GM10248 (cell line): Measurements from ENCODE around the gene TMEM11.
"Not testable (repeated sequence)": the region's sequence is repeated elsewhere in the genome, so short reads cannot be mapped to it uniquely, and the experiment has no call there.

ENCODE experiments used
- CTCF ChIA-PET: fragments of 300-600 bp; sonication (Branson Sonifier 250); formaldehyde crosslinking; extraction: SDS; loops from one replicate; lab custom pipeline; 2021; ENCODE audit warnings: antibody characterized with exemption; lab: Yijun Ruan, JAX
- POLR2A ChIA-PET: fragments of 350-650 bp; sonication (Branson Sonifier 250); formaldehyde crosslinking; extraction: SDS; loops from one replicate; lab custom pipeline; 2020; ENCODE audit warnings: antibody characterized with exemption; lab: Yijun Ruan, JAX
- DNase-seq: peaks from one replicate; pipeline ENCODE4 v3.0.0; 2012; ENCODE audit errors: extremely low spot score
- CTCF ChIP-seq: IDR thresholded peaks from 2 replicates; pipeline ENCODE4 v1.5.1; 2012; ENCODE audit warnings: mild to moderate bottlenecking, low read depth; ENCODE audit errors: extremely low read depth, missing control alignments, control extremely low read depth

Gene TMEM11

GRCh38 chr17:21196126-21196525, 17.8 kb downstream of the TMEM11 start:
- TF ChIP-seq CTCF: no peak
- ChIA-PET POLR2A (no interaction called here), CTCF (interaction anchor here (0.8 to 1.3 kb wide), 3 partner anchors 16 to 54 kb away, joined by 3 read pairs; partner anchors contain the start of gene TMEM11)
- no peak for DNase-seq

GRCh38 chr17:21194703-21195102, 19.3 kb downstream of the TMEM11 start:
- TF ChIP-seq CTCF: no peak
- ChIA-PET CTCF (interaction anchor here (1.2 to 1.8 kb wide), 4 partner anchors 10 to 56 kb away, joined by 3 to 7 read pairs (median 3); no protein-coding TSS in a partner anchor), POLR2A (no interaction called here)
- DNase-seq: no peak

- no peak for TF ChIP-seq CTCF
- CTCF ChIA-PET: interaction anchor here (0.7 to 1.8 kb wide), 4 partner anchors 10 to 45 kb away, joined by 3 to 7 read pairs (median 3); no protein-coding TSS in a partner anchor
- POLR2A ChIA-PET: no interaction called here
- DNase-seq: no peak
These were observed 19.7 kb downstream of the TMEM11 start for GRCh38 chr17:21194226-21194625.

- CTCF ChIA-PET: no interaction called here
- POLR2A ChIA-PET: interaction anchor here (0.5 kb wide), 1 partner anchor 11 kb away, joined by 4 read pairs; no protein-coding TSS in a partner anchor
- DNase-seq: no peak
- TF ChIP-seq CTCF: no peak
These were observed 20.9 kb downstream of the TMEM11 start for GRCh38 chr17:21193031-21193430.

- POLR2A ChIA-PET, DNase-seq: not testable (repeated sequence)
- CTCF ChIA-PET: interaction anchor here (2.9 kb wide), 1 partner anchor 73 kb away, joined by 9 read pairs; no protein-coding TSS in a partner anchor
These were observed 21.5 kb downstream of the TMEM11 start for GRCh38 chr17:21192414-21192813.

- no peak for TF ChIP-seq CTCF
- CTCF ChIA-PET: interaction anchor here (0.9 to 2.9 kb wide), 2 partner anchors 14 to 72 kb away, joined by 3 to 9 read pairs; no protein-coding TSS in a partner anchor
- DNase-seq: no peak
- POLR2A ChIA-PET: no interaction called here
These were observed 22.3 kb downstream of the TMEM11 start for GRCh38 chr17:21191698-21192097.

- CTCF ChIA-PET: interaction anchor here (0.9 to 2.9 kb wide), 4 partner anchors 11 to 71 kb away, joined by 3 to 9 read pairs (median 4); no protein-coding TSS in a partner anchor
- no peak for DNase-seq
- TF ChIP-seq CTCF: no peak
- POLR2A ChIA-PET: no interaction called here
These were observed 23.9 kb downstream of the TMEM11 start for GRCh38 chr17:21190078-21190477.
